Stimulated activated CD8-positive, alpha-beta memory T cell treated with anti-CD3 and anti-CD28 coated beads, Interleukin-12 subunit alpha, Interleukin-12 subunit beta, amount 100 ng/mL, for 4 hours (primary cell): Measurements from ENCODE around the gene CFAP68.
A peak's percentile ranks its signal among the peaks of the same experiment; 100 is the strongest.

Source experiments
- DNase-seq: peaks from one replicate; pipeline ENCODE4 v3.0.0-alpha.2; 2020; ENCODE audit warnings: low read depth

The CFAP68 gene, protein sequence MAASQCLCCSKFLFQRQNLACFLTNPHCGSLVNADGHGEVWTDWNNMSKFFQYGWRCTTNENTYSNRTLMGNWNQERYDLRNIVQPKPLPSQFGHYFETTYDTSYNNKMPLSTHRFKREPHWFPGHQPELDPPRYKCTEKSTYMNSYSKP

DNA sequence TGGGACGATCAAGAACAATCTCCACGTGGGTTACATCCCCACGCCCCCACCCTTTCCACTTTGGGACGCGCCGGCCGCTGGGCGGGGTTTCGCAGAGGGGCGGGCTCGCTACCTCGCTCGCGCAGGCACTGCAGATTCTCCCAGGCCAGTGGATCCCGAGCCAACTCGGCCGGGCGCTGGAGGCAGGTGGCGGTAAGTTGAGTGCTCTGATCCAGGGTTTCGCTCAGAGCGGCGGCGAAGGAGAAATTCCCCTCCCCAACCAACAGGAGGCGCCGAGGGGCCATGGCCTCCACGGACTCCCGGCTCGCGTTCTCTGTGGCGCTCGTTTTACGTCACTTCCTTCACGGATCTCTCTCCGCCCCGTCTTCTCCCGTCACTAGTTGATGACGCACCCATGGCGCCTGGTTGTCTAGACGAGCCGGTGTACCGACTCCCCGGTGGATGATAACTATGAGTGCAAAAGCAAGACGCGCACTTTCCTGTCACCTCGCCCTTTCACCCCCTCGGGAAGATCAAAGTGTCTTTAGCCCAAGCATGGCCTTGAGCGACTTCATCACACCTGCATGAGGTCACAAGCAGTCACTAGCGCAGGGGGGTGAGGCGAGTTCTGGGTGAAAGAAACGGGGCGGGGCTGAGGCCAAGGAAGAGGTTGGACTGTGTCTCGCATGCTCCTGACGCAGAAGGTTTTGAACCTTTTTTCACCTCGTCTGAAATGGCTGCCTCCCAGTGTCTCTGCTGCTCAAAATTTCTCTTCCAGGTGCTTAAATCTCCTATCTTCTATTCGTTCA, at the start of gene CFAP68, which contains the start of gene FDXACB1:
CFAP68 (plus strand) TSS at position 693 of the 788 bp plus-strand sequence; CDS start at position 713, 20 bp downstream.
FDXACB1 (minus strand) TSS at position 317 of the 788 bp plus-strand sequence; CDS start at position 284, 33 bp downstream.
- peak; percentile 88 for DNase-seq

DNA sequence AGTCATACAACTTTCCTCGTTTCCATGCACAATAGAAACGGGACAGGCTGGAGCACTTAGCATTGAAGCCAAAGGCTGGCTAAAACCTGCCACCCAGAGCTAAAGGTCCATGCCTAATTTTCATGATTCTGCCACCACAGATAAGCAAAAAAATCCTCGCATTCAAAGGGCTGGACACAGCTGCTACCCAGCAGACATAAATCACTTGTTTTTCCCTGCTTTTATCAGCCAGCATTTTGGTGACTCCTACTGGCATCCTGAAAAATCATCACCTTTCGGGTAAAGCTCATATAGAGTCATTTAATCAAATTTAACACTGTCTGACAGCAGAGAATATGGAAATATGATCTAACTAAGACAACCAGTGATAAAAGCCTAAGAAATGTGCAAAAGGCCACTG, 45.8 kb upstream of the CFAP68 start:
- DNase-seq: no peak

DNA sequence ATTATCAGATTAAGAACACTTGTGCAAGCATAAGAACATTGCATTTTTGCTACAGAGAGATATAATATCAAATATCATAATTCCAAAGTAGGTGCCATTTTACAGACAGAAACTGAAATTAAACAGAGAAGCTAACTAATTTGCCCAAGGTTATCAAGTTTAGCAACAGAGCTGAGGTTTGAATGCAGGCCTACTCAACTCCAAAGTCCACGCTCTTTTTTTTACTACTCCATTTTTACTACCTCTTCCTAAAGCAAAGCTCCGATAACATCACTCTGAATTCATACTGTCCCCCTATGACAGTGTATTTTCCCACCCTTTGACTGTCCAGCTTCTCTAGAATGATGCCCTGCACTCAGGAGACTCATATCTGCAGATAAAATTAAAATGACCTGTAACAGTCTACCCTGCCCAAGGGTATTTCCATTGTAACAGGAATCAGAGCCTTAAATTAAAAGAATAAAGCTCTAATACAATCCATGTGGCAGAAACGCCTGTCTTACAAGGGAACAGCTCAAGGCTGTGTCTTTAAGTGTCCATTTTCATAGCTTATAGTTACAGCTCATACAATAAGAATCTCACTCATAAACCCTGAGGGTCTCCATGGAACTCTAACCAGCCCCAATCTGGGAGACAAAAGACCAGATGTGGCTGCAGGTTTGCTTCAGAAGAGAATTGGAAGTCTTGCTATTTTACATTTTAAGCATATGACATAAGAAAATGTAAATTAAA, 44.7 kb upstream of the CFAP68 start:
- no peak for DNase-seq

DNA sequence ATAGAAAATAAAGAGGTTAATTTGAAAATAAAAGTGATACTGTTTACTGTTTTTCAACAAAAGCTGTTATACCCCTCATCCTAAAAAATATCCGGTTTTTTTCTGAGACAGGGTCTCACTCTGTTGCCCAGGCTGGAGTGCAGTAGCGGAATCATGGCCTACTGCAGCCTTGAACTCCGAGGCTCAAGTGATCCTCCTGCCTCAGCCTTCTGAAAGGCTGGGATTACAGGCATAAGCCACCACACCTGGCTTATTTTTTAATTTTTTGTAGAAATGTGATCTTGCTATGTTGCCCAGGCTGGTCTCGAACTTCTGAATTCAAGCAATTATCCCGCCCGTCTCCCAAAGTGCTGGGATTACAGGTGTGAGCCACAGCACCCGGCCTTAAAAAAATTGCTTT, 43.7 kb upstream of the CFAP68 start:
- DNase-seq: no peak

DNA sequence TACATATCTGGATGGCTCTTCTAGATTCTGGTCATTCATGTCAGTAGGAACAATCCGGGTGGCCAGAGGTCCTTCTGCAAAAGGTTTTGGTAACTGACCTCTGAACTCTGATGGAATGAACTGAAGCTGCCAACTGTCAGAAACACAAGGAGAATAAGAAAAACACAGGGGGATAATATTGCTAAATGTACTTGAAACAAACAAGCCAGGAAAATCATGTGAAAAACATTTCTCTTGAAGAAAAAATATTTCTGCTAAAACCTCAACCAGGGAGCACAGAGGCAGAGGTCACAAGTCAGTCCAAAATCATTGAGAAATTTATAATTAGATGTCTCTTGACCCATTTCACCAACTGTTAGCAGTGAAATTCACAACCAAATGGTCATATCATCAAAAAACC, 43.2 kb upstream of the CFAP68 start:
- no peak for DNase-seq

DNA sequence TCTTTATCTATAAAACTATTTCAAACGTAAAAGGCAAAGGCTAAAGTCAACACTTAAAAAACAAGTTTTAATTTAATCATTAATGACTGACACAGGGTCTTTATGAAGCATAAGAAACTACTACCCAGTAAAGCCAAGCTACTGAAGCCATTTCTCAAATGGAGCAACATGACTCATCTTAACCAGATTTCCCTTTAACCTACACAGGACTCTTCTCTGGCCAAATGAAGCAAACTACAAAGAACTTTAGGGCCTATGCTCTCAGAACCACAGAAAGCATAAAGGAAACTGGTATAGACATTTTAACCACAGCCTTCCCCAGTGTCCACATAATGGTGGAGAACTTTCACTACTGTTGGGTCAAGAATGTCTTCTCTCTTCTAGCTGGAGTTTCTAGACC, 42.6 kb upstream of the CFAP68 start:
- no peak for DNase-seq

DNA sequence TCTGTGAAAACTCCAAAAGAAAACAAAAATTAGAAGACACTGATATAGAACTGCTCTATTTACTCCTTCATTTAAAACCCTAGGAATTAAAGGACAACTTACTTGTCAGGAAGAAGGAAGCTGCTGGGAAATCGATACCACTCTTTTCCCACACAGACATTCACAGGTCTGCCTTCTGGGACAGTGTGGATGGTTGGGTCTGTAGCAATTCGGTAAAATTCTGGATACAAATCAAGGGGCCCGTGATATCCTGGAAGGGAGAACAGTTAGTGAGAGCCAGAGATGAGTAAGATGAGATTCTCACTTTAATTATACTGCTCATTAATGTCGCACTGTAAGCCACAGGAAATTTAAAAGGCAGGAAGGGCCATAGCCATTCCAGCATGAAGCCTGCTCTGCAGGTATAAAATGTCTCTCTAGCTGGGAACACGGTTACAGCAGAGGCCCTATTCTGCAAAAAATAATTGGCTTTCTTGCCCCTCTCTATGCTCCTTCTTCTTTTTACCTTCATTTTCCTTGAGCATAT, 41.9 kb upstream of the CFAP68 start:
- no peak for DNase-seq

DNA sequence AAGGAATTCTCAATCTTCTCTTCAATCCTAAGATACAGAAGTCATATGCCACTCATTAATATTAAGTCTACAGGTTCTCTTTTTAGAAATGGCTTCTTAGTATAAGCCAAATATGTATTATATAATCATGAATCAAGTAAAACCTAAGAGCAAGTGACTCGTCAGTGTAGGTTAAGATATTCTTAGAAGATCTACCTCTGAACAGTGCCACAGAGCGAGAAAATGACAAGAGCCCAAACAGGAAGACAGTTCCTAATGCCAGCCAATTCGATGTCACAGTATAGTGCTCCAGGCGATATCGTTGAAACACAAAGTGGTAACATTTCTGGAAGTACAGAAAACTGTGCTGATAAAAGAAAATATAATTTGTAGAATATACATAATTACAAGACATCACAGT, 41.3 kb upstream of the CFAP68 start:
- no peak for DNase-seq

DNA sequence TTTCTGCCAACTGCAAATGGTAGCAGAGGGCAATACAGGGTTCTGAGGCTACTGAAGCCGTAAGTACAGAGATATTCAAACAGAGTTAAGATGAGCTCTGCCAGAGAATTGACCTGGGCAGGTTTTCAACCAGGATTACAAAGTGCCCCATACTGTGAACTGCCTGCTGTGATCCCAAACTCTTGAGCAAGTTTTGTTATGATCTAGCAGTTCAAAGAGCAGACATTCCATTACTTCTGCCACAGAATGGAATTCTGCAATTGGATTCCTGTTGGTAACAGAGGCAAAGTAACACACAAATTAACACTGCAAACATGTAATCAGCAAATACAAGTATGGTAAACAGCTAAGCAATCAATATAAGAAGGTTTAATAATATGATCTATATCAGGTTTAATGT, 39.2 kb upstream of the CFAP68 start:
- DNase-seq: no peak

DNA sequence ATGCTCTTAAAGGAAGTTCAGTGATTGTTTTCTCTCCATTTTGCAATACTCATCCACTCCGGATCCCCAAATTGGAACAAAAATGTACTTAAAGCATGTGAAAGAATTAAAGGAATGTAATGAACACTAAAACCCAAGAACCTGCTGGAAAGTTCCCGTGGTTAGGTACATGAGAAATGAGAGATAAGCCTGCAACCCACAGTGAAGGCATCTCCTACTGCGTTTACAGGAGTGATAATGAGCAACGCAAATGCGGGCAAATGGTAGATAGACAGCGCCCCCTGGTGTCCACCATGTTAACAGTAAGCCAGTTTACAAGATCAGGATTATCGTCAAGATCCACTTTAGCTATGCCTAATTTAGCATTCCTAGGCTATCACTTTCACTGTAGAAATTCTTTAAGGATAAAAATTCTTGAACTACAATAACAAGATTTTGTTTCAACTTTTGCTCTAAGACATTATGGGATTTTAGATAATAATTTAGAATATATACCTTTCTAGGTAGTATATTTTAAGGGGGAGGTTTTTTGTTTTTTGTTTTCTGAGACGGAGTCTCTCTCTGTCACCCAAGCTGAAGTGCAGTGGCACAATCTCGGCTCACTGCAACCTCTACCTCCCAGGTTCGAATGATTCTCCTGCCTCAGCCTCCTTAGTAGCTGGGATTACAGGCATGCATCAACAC, 37.8 kb upstream of the CFAP68 start:
- peak; percentile 54 for DNase-seq

DNA sequence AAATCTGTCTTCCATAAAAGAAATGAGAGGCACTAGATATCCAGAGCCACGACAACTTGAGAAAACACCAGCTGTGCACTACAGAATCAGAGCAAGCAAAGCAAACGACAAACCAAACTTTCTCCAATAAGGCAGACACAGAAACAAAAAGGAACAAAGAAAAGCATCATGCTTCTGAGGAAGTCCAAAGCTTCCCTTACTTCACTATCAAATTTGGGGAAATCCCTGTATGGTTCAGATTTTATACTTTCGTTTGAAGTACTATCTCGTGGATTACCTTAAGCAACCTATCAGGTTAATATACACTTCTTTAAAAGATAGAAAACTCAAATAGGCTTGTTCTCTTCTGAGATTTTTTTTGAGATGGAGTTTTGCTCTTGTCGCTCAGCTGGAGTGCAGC, 35.7 kb upstream of the CFAP68 start:
- no peak for DNase-seq

DNA sequence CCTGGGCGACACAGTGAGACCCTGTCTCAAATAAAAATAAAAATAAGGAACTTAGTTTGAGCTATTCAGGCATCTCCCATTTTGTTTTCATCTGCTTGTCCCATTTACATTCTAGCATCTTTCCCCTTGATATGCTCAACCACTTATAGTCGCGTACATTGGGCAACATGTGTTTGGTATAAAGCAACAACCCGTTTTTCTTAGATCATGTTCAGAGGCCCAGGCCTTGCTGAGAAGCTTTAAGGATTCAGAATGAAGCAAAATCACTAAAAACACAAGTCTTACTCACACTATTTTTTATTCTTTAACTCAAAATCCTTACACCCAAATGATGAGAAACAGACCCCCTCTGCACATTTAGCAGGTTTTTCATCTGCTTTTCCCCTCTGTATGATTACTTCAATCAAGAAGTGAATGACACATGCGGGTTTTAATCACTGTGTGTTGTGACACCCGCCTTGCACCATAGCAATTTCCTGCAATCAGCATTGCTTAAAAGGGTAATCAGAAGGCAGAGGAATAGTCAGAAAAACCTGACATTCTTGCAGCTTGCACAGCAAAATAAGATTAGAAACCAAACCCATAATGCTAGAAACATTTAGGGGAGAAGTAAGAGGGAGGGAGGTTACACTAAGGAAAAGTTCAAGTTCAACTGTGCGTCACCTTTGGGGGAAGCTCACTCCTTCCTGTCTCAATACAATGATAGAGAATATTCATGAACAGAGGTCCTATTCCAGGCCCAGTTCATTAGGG, 33.9 kb upstream of the CFAP68 start:
- no peak for DNase-seq

DNA sequence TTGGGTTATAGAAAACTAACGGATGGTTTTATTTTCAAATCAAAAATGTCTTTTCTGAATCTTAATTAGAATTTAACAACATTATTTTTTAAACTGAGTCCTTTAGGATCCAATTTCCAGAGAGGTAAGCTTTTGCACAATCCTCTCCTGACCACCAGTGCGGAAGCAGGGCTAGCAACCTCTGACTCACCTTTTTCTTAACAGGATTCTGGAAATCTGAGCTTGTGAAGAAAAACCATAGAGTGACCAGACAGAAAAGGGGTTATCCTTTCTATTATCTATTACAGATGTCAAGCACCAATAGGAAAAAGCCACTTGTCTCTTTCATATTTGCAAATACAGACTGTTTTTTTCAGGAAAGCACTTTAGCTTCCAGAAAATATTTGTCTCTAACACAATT, 33.3 kb upstream of the CFAP68 start:
- no peak for DNase-seq

DNA sequence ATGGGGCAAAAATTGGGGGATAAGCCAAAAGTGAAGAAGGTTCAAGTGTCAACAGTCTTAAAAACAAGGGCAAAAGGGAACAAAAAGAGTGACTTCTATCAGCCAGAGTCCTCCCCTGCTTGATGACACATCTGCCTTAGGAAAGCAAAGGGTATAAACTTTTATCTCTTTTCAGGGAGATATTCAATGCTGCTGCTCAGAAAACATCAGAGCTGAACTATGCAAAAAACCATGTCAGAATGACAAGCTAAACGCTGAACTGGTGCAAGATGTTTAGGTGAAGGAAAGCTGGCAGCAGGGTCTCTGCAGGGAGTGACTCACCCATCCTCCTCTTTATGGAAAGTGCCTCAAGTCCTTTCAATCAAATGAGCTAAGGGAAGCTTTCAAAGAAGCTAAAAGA, 32.7 kb upstream of the CFAP68 start:
- DNase-seq: no peak

DNA sequence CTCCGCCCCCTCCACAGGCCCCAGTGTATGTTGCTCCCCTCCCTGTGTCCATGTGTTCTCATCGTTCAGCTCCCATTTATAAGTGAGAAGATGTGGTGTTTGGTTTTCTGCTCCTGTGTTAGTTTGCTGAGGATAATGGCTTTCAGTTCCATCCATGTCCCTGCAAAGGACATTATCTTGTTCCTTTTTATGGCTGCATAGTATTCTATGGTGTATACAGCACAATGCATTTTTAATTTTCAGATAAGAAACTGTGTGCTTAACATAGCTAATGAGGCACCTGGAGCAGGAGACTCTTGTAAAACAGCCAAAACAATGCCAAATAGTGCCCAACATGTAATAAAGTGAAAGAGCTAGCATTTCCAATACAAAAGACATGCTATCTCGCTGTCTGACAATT, 29.7 kb upstream of the CFAP68 start:
- no peak for DNase-seq

DNA sequence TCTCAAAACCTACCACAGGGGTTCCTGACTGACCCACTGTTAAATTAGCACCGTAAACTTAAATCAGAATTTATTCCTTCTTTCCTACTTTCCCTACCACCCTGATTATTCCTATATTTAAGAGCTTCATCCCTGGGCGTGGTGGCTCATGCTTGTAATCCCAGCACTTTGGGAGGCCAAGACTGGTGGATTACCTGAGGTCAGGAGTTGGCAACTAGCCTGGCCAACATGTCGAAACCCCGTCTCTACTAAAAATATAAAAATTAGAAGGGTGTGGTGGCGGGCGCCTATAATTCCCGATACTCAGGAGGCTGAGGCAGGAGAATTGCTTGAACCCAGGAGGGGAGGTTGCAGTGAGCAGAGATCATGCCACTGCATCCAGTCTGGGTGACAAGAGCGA, 28.3 kb upstream of the CFAP68 start:
- DNase-seq: no peak

DNA sequence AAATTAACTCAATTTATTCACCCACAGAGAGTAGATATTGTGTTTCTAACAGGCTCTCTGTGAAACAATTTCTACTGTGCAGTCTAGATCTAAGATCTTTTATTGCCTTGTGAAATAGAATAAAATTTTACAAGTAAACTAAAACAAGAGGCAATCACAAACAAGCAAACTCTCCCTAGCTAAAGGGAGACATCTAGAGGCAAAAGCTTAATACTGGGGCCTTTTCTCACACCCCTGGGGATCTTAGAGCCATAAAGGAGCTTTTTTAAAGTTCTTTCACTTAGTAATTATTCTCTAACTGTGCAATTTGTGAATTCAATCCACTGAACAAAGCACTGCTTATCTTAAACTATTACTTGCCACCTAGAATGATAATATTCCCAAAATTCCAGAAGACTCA, 27.7 kb upstream of the CFAP68 start:
- no peak for DNase-seq

DNA sequence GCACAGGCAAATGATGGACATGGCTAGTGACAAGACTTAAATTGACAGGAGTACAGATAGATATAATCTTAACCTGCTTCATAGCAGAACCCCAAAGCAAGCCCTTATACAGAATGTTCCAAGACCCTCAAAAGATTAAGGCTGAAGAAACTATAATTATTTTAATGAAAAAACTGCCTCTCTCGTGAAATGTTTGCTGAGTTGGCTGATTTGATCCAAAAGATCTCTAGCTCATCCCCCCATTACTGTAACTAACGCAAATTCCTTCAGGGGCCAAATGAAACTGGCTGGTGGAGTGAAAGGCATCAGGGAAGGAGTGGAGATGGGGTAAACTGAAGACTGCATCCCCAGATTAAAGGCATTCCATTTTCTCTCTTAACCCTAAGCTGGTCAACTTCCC, 27.2 kb upstream of the CFAP68 start:
- DNase-seq: no peak

DNA sequence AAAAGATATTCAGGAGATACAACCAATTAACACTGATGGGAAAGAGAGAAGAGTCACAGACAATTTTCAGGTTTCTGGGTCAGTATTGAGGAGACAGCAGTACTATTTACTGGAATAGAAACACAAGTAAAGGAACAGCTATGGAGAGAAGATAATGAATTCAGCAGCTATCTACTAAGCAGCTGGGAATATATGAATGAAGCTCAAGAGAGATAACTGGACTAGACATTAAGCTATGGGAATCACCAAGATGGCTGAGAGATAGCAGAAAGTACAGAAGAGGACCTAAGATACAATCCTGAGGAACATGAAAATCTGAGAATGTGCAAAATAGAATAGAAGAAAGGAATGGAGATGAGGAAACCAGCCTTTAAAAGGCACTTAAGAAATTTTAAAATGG, 23.8 kb upstream of the CFAP68 start:
- DNase-seq: no peak

DNA sequence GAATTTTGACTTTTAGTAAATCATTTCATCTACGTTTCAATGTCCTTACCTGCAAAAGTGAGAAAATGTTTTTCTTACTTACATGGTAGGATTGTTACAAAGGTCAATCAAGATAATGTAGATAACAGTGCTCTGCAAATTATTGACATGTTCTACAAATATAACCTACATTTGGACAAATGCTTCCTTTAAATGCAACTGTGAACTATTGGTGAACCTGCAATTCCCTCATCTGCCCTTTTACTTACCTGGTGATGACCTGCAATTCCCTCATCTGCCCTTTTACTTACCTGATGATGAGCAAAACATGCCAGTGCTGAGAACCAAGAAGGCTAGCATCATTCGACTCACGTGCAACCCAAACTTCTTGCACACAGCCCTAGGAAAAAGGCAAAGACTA, 19.1 kb upstream of the CFAP68 start:
- DNase-seq: no peak

DNA sequence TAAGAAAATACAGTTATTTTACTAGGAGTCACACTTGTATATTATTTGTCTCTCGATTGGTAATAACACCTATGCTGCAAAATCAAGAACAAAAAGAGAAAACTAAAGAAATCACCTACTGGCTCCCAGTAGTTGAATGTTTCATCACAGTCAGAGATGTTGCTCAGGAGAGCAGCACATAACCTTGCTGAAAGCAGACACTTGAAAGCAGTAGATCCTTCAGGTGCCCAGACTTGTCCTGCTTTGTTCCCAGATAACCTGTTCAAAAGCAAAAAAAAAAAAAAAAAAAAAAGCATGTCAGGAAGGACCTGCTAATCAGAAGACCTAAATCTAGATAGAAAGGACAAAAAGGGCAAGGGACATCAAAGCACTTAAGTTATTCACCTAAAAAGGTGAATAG, 9.2 kb upstream of the CFAP68 start:
- DNase-seq: no peak

DNA sequence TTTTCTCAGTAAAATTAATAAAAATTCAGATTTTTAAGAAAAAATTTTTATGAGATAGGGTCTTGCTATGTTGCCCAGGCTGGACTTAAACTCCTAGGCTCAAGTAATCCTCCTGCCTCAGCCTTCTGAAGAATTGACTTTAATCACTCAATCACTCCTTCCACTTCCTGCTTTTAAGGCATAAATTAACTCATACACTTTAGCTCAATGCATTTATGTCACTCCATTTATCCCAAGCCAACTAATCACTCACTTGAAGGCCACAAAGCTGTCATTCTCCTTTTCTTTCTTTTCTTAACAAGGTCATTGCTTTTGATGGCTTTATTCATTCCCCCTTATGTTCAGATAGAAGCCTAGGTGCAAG, 8.8 kb upstream of the CFAP68 start:
- DNase-seq: no peak
